GM19099 (cell line): ENCODE data around the gene SECTM1.

Source experiments
- POLR2A ChIP-seq: IDR thresholded peaks from 3 replicates; pipeline ENCODE4 v1.6.1; 2011; ENCODE audit warnings: low read depth; ENCODE audit not compliant: insufficient read length; ENCODE audit errors: extremely low read depth

Gene SECTM1

GRCh38 chr17:82314727-82315605, 18.6 kb downstream of the SECTM1 start:
- TF ChIP-seq POLR2A, result no peak

- TF ChIP-seq POLR2A, result no peak
These were observed 19.4 kb downstream of the SECTM1 start for GRCh38 chr17:82314012-82314726.

GRCh38 chr17:82313195-82314011, 20.2 kb downstream of the SECTM1 start:
- no peak for TF ChIP-seq POLR2A

- TF ChIP-seq POLR2A, result no peak
These were observed 21.6 kb downstream of the SECTM1 start for GRCh38 chr17:82311971-82312370.

DNA sequence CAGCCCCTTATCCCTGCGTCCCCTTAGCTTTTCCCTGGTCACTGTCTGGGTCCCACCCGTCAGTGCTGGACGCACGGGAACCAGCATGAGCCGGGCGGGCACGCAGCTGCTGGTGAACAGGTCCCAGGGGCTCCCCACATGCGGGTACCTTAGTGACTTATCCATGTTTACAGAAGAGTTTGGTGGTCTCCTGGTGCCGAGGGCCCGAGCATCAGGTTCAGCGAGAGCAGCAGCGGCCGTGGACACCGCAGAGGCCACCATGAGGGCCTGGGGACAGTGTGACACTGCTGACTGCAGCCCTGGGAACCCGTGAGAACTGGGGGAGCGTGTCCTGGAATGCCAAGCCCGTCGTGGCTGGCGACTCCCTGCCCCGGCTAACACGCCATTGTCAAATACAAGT, 22.7 kb downstream of the SECTM1 start:
- TF ChIP-seq POLR2A, result no peak

DNA sequence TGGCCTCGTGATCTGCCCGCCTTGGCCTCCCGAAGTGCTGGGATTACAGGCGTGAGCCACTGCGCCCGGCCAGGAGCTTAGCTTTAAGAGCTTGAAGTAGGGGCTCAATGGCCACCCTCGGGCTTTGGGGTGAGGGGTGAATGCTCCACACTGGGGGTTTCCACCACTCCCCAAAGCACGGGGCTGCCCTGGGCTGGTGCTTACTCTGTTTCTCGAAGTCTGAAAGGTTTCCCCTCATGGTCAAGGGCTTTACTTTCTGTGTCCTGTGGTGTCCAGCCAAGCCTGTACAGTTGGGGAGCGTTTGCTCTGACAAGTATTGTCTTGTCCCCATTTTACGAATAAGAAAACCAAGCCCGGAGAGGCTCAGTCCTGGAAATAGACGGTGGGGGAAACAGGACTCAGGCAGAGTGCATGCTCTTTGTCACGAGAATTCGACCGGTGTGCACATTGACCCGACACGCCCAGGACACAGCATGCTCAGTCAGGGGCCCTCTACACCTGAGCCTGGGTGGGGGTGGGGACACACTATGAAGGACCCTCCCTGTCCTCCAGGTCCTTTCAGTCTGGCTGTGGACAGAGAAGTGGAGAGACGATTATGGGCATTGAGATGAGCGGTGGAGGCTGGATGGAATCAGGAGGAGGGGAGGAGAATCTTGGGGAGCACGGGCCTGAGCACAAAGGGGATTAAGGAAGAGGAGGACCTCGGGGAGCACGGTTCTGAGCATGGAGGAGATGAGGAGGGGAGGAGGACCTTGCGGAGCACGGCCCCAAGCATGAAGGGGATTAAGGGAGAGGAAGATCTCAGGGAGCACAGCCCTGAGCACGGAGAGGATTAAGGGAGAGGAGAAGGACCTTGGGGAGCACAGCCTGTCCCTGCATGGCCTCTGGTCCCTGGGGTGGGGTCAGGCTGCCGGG, 23.7 kb downstream of the SECTM1 start:
- TF ChIP-seq POLR2A, result no peak

- no peak for TF ChIP-seq POLR2A
These were observed 27.8 kb downstream of the SECTM1 start for GRCh38 chr17:82305727-82306300.

DNA sequence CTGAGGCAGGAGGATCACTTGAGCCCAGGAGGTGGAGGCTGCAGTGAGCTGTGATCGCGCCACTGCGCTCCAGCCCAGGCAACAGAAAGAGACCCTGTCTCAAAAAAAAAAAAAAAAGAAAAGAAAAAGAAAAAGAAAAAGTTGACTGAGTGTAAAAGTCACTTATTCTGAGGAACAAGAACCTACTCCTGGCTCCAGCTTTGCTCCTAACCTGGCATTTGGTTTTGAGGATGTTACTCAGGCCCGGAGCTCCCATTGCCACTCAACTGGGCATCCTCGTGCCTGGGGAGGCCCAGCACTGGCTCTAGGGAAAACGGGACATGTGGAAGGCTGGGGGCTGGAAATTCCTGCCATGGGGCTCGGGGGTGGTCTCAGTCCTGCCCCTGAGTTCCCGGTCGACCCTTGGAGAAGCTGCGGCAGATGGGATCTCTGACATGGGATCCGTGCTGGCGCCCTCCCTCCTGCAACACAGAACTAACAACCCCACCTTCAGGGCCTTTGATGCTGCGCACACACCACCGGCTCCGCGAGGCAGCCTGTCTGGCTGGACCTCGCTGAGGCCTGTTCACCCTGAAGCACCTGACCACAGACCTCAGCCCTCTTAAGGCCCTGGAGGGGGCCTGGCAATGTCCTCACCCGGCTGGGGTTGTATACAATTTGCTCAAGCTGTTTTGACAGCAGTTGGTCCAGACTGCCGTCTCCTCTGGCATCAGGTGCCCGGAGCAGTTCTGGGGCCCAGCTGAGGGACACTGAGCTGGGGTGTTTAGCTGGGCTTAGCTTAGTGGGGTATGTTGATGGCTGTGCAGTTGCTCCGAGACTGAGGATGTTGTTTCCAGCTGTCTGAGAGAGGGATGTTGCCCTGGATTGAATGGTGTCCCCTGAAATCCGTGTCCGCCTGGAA, 28.5 kb downstream of the SECTM1 start:
- TF ChIP-seq POLR2A, result no peak

DNA sequence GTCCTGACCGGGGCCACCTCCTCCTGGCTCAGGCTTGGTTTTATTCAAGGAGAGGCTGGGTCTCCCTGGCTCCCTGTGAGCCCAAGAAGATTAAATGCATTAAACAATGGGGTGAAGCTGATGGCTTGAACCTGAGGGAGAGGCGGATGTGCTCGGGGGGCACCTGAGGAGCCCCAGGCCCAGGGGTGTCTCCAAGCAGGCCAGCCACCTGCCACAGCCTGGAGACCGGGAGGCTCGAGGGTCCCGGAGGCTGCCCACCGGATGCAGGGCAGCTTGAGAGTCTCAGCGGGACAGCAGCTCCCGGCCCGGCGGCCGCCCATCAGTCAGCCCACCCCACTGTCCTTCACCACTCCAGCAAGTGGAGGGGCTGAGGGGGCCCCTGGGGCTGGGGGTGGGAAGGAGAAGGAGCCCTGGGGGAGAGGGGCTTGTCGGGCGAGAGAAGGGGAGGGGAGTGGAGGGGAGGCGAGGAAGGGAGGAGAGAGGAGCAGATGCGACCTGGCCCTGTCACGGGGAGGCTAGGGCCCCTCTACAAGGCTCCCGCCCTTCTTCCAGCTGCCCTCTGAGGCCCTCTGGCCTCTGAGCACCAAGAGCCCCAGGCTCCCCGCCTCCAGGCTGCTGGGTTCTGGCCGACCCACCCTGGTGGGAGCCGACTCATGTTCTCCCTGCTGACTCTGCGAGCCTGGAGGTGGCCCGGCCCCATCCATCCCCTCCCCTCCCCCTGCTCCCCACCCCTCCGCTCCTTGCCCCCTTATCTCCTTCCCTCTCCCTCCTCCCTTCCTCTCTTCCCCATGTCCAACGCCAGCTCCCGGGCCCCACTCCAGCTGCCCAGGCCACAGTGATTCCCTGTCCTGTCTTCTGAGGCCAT, 29.4 kb downstream of the SECTM1 start:
- TF ChIP-seq POLR2A, result no peak

DNA sequence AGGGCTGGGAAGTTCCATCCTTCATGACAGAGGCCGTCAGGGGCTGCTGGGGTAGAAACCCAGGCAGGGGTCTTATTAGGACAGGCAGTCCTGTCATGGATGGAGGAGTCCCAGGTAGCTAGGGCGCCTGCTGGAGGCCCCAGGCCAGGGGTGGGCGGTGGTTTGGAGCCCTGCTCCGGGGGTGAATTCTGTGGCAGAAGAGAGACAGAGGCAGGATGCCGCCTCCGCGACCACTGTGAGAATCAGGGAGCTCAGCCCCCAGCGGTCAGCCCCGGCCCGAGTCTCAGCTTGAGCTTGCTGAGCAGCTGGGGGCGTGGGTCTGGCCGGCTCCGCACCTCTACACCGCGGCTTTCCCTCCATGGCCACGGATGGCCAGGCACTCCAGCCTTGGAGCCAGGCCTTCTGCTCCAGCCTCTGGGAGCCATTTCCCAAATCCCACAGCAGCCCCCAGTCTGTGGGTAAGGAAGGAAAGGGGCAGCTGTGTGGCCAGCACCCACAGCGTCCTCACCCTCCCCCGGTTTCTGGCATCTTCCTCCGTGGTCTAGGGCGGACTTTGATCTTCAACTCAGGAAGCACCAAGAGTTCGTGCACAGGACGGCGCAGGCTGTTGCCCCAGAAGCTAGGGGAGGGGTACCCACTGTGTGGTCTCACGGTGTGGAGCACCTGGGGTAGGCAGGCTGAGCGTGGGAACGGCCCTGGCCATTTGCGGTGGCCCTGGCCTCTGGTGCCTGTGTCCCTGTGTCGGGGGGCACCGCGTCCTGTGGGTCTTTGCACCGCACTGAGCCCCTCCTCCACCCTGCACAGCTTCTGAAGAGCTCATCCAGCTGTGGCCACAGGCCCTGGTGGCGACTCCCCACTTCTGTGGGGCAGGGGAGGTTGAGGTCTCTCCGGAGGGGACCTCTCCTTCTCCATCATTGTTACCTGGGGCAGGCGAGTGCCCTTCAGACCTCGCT, 30.3 kb downstream of the SECTM1 start:
- TF ChIP-seq POLR2A, result no peak

- no peak for TF ChIP-seq POLR2A
These were observed 31.0 kb downstream of the SECTM1 start for GRCh38 chr17:82302568-82302963.
